ENCODE measurements around the gene NPTX1.

DNA sequence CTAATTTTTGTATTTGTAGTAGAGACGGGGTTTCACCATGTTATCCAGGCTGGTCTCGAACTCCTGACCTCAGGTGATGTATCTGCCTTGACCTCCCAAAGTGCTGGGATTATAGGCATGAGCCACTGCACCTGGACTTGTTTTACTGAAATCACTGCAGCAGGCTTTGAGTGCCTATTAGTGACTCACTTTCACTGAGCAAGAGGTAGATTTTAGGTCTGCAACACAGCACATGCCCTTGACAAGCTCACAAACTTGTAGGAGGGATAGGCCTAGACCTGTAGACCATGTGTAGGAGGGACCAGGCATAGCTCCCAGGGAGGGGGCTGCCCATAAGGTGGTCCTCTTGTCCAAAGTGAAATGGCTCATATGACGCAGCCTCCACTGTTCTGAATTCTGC is 41.2 kb upstream of the NPTX1 start:
- TF ChIP-seq POLR2AphosphoS5 (IDR thresholded peaks at IDR 0.05; ENCODE audit: low read depth, low read length) (no peak), POU2F2 (IDR thresholded peaks at IDR 0.05; ENCODE audit: low read depth, low read length) (no peak)

All from GM12891 (cell line).